Vagina (tissue), 2 donors: Measurements from ENCODE around the gene PDE8A. TPM values are rescaled to one million over a fixed set of nuclear protein-coding genes. Genes with fewer than 3 reads are reported as not detected.

Experiments
- DNase-seq, 2 donors: peaks; one replicate each; pipeline ENCODE4 v3.0.0-alpha.2; 2017; ENCODE audit errors: extremely low spot score in 2 of 2
- H3K27ac ChIP-seq: fragments of 200-600 bp; sonication (generic); one replicate; pipeline ENCODE4 v1.5.1; 2019
- H3K27me3 ChIP-seq: fragments of 200-600 bp; sonication (generic); one replicate; pipeline ENCODE4 v1.5.1; 2019
- H3K36me3 ChIP-seq, 2 donors: fragments of 200-600 bp; sonication (generic); one replicate each; pipeline ENCODE4 v1.5.1; 2017 to 2019
- H3K4me1 ChIP-seq: fragments of 200-600 bp; sonication (generic); one replicate; pipeline ENCODE4 v1.5.1; 2019
- H3K4me3 ChIP-seq, 2 donors: fragments of 200-600 bp; sonication (generic); 1 replicate in 1 of 2; 2 replicates in 1 of 2; pipeline ENCODE4 v1.5.1; 2016 to 2019
- H3K9me3 ChIP-seq: fragments of 200-600 bp; sonication (generic); one replicate; pipeline ENCODE4 v1.5.1; 2019
- CTCF ChIP-seq, 3 experiments: fragments of 450-650 bp in 2 of 3; fragments of 200-600 bp in 1 of 3; sonication (generic) in 1 of 3; IDR thresholded peaks; one replicate each; pipeline ENCODE4 v1.5.1; 2017 to 2019; ENCODE audit warnings: antibody characterized with exemption in 3 of 3, mild to moderate bottlenecking in 2 of 3, moderate library complexity in 2 of 3
- POLR2A ChIP-seq, 2 donors: fragments of 450-650 bp; IDR thresholded peaks; one replicate each; pipeline ENCODE4 v1.6.1; 2017; ENCODE audit warnings: antibody characterized with exemption in 2 of 2, mild to moderate bottlenecking in 2 of 2, moderate library complexity in 2 of 2
- POLR2AphosphoS5 ChIP-seq, 2 donors: sonication (generic); formaldehyde crosslinking; IDR thresholded peaks; one replicate each; pipeline ENCODE4 v1.9.0; 2017; ENCODE audit warnings: antibody characterized with exemption in 2 of 2, mild to moderate bottlenecking in 2 of 2, low read depth in 1 of 2; ENCODE audit not compliant: insufficient read depth in 1 of 2
- intact Hi-C: fragments of 100-400 bp; cut with DNase I; formaldehyde crosslinking; loops from one replicate; pipeline ENCODE4 v1.15.1; 2023
- total RNA-seq: library from RNA; depleted of rRNA; stranded (reverse); fragments of >200 nt; gene quantifications from one replicate; pipeline ENCODE4 v1.2.3, GENCODE V29; 2016

The PDE8A gene
- total RNA-seq, 1 donor from 2014 or later = 33.9 TPM

- Histone ChIP-seq H3K9me3 (no peaks in the 10 kb centered on the region), H3K4me1 (peaks cover 47% of the 10 kb centered on the region), H3K4me3 (no peak overlapping the region), H3K36me3 (no peaks in the 10 kb centered on the region), H3K27ac (no peak overlapping the region), H3K27me3 (no peaks in the 10 kb centered on the region)
- no peak for DNase-seq
- intact Hi-C loops = no loop called here
- TF ChIP-seq POLR2AphosphoS5 (IDR thresholded peaks at IDR 0.05; ENCODE audit: insufficient read depth in 1 of 2, low read depth in 1 of 2) (no peak), POLR2A (IDR thresholded peaks at IDR 0.05) (no peak), CTCF (IDR thresholded peaks at IDR 0.05) (no peak)
These were observed 50.4 kb downstream of the PDE8A start for GRCh38 chr15:85031944-85032558.

GRCh38 chr15:85033148-85033547 is 51.5 kb downstream of the PDE8A start:
- Histone ChIP-seq H3K27ac (no peak overlapping the region), H3K27me3 (no peaks in the 10 kb centered on the region), H3K4me1 (peaks cover 43% of the 10 kb centered on the region), H3K9me3 (no peaks in the 10 kb centered on the region), H3K4me3 (no peak overlapping the region), H3K36me3 (no peaks in the 10 kb centered on the region)
- intact Hi-C loops = no loop called here
- TF ChIP-seq POLR2AphosphoS5 (IDR thresholded peaks at IDR 0.05; ENCODE audit: insufficient read depth in 1 of 2, low read depth in 1 of 2) (no peak), CTCF (IDR thresholded peaks at IDR 0.05) (no peak), POLR2A (IDR thresholded peaks at IDR 0.05) (no peak)
- DNase-seq = no peak

GRCh38 chr15:85034276-85034675 is 52.6 kb downstream of the PDE8A start:
- Histone ChIP-seq H3K9me3 (no peaks in the 10 kb centered on the region), H3K27ac (no peak overlapping the region), H3K4me1 (peaks cover 43% of the 10 kb centered on the region), H3K4me3 (no peak overlapping the region), H3K36me3 (no peaks in the 10 kb centered on the region), H3K27me3 (no peaks in the 10 kb centered on the region)
- no peak for DNase-seq
- TF ChIP-seq POLR2AphosphoS5 (IDR thresholded peaks at IDR 0.05; ENCODE audit: insufficient read depth in 1 of 2, low read depth in 1 of 2) (no peak), CTCF (IDR thresholded peaks at IDR 0.05) (no peak), POLR2A (IDR thresholded peaks at IDR 0.05) (no peak)
- intact Hi-C loops = no loop called here

- intact Hi-C loops = no loop called here
- Histone ChIP-seq H3K9me3 (no peaks in the 10 kb centered on the region), H3K4me1 (peaks cover 32% of the 10 kb centered on the region), H3K27me3 (no peaks in the 10 kb centered on the region), H3K27ac (no peak overlapping the region), H3K36me3 (no peaks in the 10 kb centered on the region), H3K4me3 (no peak overlapping the region)
- TF ChIP-seq POLR2AphosphoS5 (IDR thresholded peaks at IDR 0.05; ENCODE audit: insufficient read depth in 1 of 2, low read depth in 1 of 2) = no peak
- TF ChIP-seq CTCF (IDR thresholded peaks at IDR 0.05) = no peak
- no peak for TF ChIP-seq POLR2A (IDR thresholded peaks at IDR 0.05)
- DNase-seq = no peak
These were observed 54.3 kb downstream of the PDE8A start for GRCh38 chr15:85035980-85036379.

GRCh38 chr15:85036716-85037115 is 55.1 kb downstream of the PDE8A start:
- no peaks in the 10 kb centered on the region for H3K36me3 ChIP-seq
- H3K27ac ChIP-seq = no peak overlapping the region
- no peak for TF ChIP-seq POLR2A (IDR thresholded peaks at IDR 0.05)
- TF ChIP-seq CTCF (IDR thresholded peaks at IDR 0.05) = no peak
- TF ChIP-seq POLR2AphosphoS5 (IDR thresholded peaks at IDR 0.05; ENCODE audit: insufficient read depth in 1 of 2, low read depth in 1 of 2) = no peak
- DNase-seq = no peak
- H3K4me1 ChIP-seq = peaks cover 27% of the 10 kb centered on the region
- intact Hi-C loops = no loop called here
- no peaks in the 10 kb centered on the region for H3K9me3 ChIP-seq
- no peak overlapping the region for H3K4me3 ChIP-seq
- no peaks in the 10 kb centered on the region for H3K27me3 ChIP-seq
